VCaP (cell line): ENCODE results near the gene INHBE.

Source experiments
- H3K27ac ChIP-seq: fragments of 450-650 bp; 2 replicates; pipeline ENCODE4 v1.5.1; 2017
- CTCF ChIP-seq: fragments of 450-650 bp; conservative IDR thresholded peaks from 2 replicates; pipeline ENCODE4 v1.5.1; 2017; ENCODE audit warnings: mild to moderate bottlenecking, moderate library complexity

INHBE gene

DNA sequence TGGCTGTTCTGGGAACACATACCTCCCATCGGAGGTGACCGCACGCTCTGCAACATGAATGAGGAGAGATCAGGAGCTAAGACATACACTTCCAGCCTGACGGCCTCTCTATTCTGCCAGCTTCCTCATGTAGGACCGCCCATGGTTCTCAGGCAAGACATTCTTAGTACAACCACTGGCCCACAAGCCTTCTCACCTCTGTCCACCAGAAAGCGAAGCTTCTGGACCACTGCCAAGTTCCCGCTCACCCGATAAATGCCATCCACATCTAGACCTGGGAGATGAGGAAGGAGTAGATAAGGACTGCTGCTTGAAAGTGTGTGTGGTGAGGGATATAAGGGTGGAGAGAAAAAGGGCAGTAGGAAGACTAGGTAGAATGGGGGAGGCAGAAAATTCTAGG is 19.3 kb downstream of the INHBE start:
- no peak overlapping the region for H3K27ac ChIP-seq
- TF ChIP-seq CTCF = no peak

- peak overlapping the region; percentile 35; the same call in 1 of the 2 replicates for H3K27ac ChIP-seq
- no peak for TF ChIP-seq CTCF
Observed at GRCh38 chr12:57474862-57475261, 19.8 kb downstream of the INHBE start.

DNA sequence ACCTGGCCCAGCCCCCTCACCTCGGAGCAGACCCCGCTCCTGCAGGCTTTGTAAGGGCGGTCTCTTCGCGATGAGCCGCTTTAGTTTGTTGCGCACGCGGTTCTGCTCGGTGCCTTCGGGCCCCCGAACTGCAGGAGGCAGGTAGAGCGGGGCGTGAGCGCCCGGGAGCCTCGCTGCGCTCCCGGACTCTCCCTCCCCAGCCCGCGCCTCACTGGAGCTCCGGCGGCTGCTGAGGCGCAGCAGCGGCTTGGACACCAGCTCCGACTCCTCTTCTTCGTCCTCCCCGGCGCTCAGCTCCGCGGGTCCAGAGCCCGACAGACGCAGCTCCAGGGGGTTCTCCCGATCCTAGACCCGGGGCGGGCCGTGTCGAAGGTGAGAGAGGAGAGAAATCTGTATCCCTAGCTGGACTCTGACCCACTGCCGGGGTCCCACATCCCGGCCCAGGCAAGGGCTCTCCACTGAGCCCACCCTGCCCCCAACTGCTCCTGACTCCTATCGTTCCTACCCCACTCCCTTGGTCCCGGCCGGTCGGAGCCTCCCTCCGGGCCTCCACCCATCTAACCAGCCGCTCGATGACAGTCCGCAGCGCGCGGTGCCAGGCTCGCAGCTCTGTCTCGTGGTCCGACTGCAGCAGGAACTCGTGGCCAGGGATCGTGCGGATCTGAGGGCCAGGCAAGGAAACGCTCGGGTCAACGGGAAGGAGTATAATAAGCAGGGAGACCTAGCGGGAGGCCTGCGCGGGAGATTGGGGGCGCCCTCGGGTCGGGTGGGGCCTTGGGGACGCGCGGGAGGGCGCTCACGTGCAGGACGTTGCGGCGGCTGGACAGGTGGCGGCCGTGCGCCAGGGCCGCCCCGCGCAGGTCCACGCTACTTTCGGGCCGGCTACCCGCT is 20.4 kb downstream of the INHBE start:
- TF ChIP-seq CTCF = no peak
- peak overlapping the region; percentile 35; the same call in 1 of the 2 replicates for H3K27ac ChIP-seq

GRCh38 chr12:57476162-57476992 is 21.3 kb downstream of the INHBE start:
- H3K27ac ChIP-seq = peak overlapping the region; percentile 35; the same call in 1 of the 2 replicates

GRCh38 chr12:57476993-57477709 is 22.0 kb downstream of the INHBE start:
- TF ChIP-seq CTCF = no peak
- H3K27ac ChIP-seq = no peak overlapping the region

More at GRCh38 chr12:57476162-57476992, 21.3 kb downstream of the INHBE start:
- 0 out of 2 replicates have a peak, but pooled peaks have one; percentile 27 for TF ChIP-seq CTCF

DNA sequence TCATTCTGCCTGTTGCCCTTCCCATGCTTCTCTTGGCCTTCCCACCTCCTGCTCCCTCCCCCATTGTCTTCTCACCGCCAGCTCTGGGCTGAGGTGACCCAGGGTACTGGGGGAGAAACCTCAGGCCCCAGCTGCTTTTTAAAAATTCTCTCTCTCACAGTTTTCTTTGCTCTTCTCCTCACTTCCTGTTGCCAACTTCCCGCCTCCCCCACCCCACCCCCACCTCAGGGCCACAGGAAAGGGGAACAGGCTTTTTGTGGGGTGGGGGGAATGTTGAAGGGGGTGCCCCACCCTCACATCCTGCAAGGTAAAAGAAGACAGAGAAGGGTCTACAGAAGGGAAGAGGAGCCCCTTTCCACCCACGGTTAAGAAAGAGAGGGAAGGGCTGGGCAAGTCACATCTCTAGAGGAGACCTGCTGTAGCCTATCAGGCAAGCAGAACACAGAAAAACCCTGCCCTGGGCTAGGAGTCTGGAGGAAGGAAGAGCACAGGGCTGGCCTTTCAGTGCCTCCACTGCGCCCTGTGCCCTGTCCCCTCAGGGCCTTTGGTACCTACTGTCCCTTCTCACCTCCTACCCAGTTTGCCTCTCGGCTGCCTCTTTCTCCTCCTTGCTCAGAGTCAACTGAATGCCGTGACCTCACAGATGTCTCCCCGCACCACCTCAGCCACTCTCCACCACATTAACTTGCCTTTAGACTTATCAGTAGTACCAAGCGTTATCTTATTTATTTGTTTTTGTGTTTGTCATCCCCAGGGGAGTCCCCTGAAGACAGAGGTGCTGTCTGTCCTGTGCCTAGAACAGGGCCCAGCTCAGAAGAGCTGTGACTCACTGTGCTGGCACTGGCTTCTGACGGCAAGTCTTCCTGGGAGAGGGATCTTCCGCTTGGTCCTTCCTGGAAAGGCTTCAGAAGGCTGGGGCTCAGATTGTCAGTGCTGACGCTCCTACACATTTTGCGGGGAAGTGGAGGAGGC is 22.9 kb downstream of the INHBE start:
- TF ChIP-seq CTCF = no peak
- H3K27ac ChIP-seq = no peak overlapping the region
